T-helper 1 cell treated with Interleukin-12 subunit alpha and Interleukin-12 subunit beta and Interleukin-4 antibody, amounts not matched to agents 30 ng/mL and 1 ng/mL, for 36 hours (primary cell): ENCODE data around the gene FCRL4. TPM values are rescaled to one million over a fixed set of nuclear protein-coding genes. Genes with fewer than 3 reads are reported as not detected.
"Not testable (repeated sequence)": the region's sequence is repeated elsewhere in the genome, so short reads cannot be mapped to it uniquely, and the experiment has no call there.

Source experiments
- intact Hi-C: fragments of 100-400 bp; cut with micrococcal nuclease; formaldehyde crosslinking; loops from one replicate; pipeline ENCODE4 v1.15.1; 2024
- total RNA-seq: library from RNA; stranded (reverse); gene quantifications from 2 replicates; pipeline ENCODE4 v1.2.3, GENCODE V29; 2022

Gene FCRL4
- total RNA-seq, 1 donor from 2014 or later: not detected

GRCh38 chr1:157551694-157552693, 45.9 kb downstream of the FCRL4 start, which contains the start of gene FCRL5:
TSS of gene FCRL5 (minus strand) at chr1:157552515. CDS start at chr1:157552362, 153 bp downstream.
- intact Hi-C loops: no loop called here

DNA sequence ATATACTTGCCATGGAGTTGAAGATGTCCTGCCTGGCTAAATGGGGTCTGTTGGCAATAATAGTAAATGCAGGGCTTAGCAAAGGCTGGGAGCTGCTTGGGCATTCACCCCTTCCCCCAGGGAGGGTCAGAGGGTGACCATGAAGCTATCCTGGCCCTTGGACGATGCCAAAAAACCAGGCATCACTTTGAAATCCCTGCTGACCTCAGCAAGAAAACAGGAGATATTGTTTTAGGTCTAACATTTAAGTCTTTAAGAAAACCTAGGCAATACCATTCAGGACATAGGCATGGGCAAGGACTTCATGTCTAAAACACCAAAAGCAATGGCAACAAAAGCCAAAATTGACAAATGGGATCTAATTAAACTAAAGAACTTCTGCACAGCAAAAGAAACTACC, 49.8 kb downstream of the FCRL4 start:
- intact Hi-C loops: not testable (repeated sequence)

DNA sequence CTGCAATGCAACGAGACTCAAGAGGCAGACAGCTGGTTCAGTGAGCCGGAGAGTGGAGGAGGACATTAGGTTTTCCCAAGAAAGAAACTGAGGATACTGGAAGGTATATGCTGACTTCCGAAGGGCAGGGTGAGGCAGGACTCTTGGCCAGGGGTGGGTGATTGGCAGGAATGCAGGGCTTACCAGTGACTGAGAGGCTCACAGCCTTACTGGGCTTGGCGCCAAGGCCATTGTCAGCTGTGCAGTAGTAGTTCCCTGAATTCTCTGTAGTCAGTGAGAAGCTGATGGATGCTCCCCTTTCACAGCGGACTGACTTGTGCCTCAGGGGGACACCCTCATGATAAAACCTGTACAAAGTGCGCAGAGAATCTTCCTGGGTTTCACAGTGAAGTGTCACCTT, 55.2 kb downstream of the FCRL4 start:
- intact Hi-C loops: no loop called here

DNA sequence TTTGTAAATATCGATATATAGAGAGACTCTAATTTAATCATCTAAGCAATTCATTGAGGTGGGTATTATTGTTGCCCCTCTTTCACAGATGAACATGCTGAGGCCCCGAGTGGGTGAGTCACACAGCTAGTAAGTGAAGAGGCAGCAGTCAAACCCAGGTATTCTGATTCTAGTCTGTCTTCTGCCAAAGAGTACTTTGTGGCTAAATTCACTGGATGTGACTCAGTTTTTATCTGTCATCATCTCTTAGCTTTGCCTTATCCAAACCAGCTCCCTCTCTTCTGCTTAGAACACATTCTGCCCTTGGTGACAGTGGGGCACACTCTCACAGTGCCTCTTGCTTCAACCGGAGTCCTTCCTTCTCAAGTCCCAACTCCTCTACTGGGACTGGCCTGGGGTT, 57.0 kb downstream of the FCRL4 start:
- intact Hi-C loops: no loop called here

GRCh38 chr1:157540160-157540748, 57.6 kb downstream of the FCRL4 start:
- intact Hi-C loops: no loop called here

GRCh38 chr1:157539568-157539967, 58.3 kb downstream of the FCRL4 start:
- intact Hi-C loops: no loop called here

DNA sequence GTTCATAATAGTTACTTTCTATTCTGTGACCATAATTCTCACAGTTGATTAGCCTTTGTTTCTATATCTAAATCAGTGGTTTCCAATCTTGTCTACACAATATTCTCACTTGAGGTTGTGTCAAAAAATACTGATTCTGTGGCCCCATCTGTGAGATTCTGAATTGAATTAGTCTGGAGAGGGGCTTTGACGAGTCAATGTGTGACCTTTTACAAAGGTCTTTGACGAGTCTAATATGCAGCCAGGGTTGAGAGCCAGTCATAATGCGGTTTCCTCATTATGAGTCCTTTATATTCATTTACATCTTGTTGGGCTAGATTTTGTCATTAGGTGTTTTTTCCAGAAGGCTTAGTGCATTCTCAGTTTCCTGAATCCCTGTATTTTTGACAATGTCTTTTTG, 65.3 kb downstream of the FCRL4 start:
- intact Hi-C loops: no loop called here

DNA sequence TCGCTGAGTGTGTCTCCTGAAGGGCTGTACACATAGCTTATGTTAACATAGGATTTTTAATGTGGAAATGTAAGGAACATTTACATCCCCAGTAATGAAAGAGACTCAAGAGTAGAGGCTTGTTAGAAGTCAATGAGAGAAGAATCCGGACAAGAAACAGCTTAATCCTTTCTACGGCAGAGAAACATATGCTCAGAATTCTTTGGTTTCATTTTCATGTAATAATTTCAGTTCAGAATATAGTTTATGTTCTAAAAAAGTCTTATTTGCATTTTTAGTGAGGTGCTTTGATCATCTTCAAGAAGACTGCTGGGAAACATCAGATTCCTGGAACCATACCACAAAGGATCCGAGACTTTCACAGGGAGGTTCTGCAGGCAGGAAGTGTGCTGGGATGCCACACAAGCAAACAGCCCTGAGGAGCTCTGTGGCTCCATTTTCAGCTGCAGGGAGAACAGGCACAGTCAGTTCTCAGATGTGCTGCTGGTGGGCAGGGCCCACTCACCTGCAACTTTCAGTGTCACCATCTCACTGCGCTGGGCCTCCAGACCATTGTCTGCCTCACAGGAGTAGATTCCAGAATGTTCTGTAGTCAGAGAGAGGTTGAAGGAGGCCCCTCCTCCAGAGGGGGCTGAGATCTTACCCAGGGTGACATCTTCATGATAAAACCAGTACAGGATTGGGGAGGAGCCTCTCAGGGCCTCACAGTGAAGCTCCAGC, 74.0 kb downstream of the FCRL4 start:
- intact Hi-C loops: no loop called here

Other genes starting within 250 kb of the FCRL4 start
- not detected in 2 replicates for gene FCRL5, start 45.6 kb downstream of the FCRL4 start, total RNA-seq
- 0.12 and 0.25 TPM in 2 replicates for gene FCRL3, start 102.7 kb upstream of the FCRL4 start, total RNA-seq
- gene FCRL2, start 179.0 kb upstream of the FCRL4 start, total RNA-seq: not detected in 2 replicates
- not detected in 2 replicates for gene FCRL1, start 222.0 kb upstream of the FCRL4 start, total RNA-seq
- not detected in 2 replicates for gene CD5L, start 243.7 kb upstream of the FCRL4 start, total RNA-seq